Karpas-422 (cell line): Measurements from ENCODE around the gene DNAAF8. TPM values are rescaled to one million over a fixed set of nuclear protein-coding genes. Genes with fewer than 3 reads are reported as not detected.

Experiments used
- DNase-seq: peaks from one replicate; pipeline ENCODE4 v3.0.0-alpha.2; 2015
- H2AFZ ChIP-seq: fragments of 200-600 bp; sonication (generic); 2 replicates; pipeline ENCODE4 v1.6.1; 2014; ENCODE audit warnings: antibody characterized with exemption, low read length, mixed read lengths
- H3K27ac ChIP-seq: fragments of 200-600 bp; sonication (generic); 2 replicates; pipeline ENCODE4 v1.5.1; 2014; ENCODE audit warnings: mild to moderate bottlenecking, low read length, moderate library complexity
- H3K27me3 ChIP-seq: fragments of 200-600 bp; sonication (generic); 2 replicates; pipeline ENCODE4 v1.6.1; 2014; ENCODE audit warnings: low read length, mixed read lengths
- H3K36me3 ChIP-seq: fragments of 200-600 bp; sonication (generic); 2 replicates; pipeline ENCODE4 v1.6.1; 2014; ENCODE audit warnings: low read length, mixed read lengths; ENCODE audit not compliant: insufficient read depth
- H3K4me1 ChIP-seq: fragments of 200-600 bp; sonication (generic); 2 replicates; pipeline ENCODE4 v1.6.1; 2014; ENCODE audit warnings: mild to moderate bottlenecking, low read length, mixed read lengths
- H3K4me2 ChIP-seq: fragments of 200-600 bp; sonication (generic); 2 replicates; pipeline ENCODE4 v1.6.1; 2014; ENCODE audit warnings: low read length, low read depth, mild to moderate bottlenecking; ENCODE audit not compliant: poor library complexity, severe bottlenecking
- H3K4me3 ChIP-seq: fragments of 200-600 bp; sonication (generic); 2 replicates; pipeline ENCODE4 v1.5.1; 2014; ENCODE audit warnings: mild to moderate bottlenecking, antibody characterized with exemption, low read length, mixed read lengths
- H3K79me2 ChIP-seq: fragments of 200-600 bp; sonication (generic); 2 replicates; pipeline ENCODE4 v1.6.1; 2014; ENCODE audit warnings: mild to moderate bottlenecking, low read length, mixed read lengths
- H3K9ac ChIP-seq: fragments of 200-600 bp; sonication (generic); 2 replicates; pipeline ENCODE4 v1.6.0; 2014; ENCODE audit warnings: low read length
- H3K9me2 ChIP-seq: fragments of 200-600 bp; sonication (generic), shearing (Covaris generic); replicated peaks from 2 replicates; pipeline ENCODE4 v1.6.0; 2014; ENCODE audit warnings: mild to moderate bottlenecking, low read length, moderate library complexity; ENCODE audit not compliant: insufficient read depth
- H3K9me3 ChIP-seq: fragments of 300-700, 200-600 bp; sonication (generic); 2 replicates; pipeline ENCODE4 v1.6.1; 2014; ENCODE audit warnings: low read length, mixed read lengths
- H4K20me1 ChIP-seq: fragments of 200-600 bp; sonication (generic); 2 replicates; pipeline ENCODE4 v1.6.1; 2014; ENCODE audit warnings: mild to moderate bottlenecking, antibody characterized with exemption, low read length, low read depth; ENCODE audit not compliant: insufficient read depth
- total RNA-seq: library from RNA; depleted of rRNA; stranded (reverse); fragments of >200 nt; shearing (Covaris generic); gene quantifications from 2 replicates; pipeline ENCODE4 v1.2.3, GENCODE V29; 2014; ENCODE audit warnings: low replicate concordance

The DNAAF8 gene
- total RNA-seq, 1 experiment from 2014 or later, result 0.22 TPM

DNA sequence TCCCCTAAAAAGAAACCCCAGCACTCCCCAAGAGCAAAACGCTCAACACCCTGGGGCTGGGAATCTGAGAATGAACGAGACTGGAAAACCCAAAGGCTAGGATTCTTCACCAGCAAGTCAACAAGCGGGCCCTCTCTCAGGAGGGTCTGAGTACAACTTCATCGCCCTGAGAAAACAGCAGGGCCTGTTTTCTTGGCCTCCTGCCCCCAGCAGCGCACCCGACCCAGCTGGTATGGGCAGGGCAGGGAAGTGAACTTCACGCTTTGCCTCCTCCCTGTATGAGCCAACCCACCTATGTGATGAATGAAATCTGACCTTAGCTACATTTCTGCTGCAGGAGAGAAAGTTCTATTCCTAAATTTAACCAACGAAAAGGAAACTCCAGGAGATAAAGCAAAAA lies 29.8 kb upstream of the DNAAF8 start:
- Histone ChIP-seq H3K4me1 (no peaks in the 10 kb centered on the region), H3K9ac (no peak overlapping the region), H3K4me2 (no peak overlapping the region), H3K79me2 (no peaks in the 10 kb centered on the region), H2AFZ (no peak overlapping the region), H3K27me3 (no peaks in the 10 kb centered on the region), H3K9me3 (no peaks in the 10 kb centered on the region), H3K27ac (no peak overlapping the region), H3K4me3 (no peak overlapping the region), H4K20me1 (no peaks in the 10 kb centered on the region), H3K9me2 (no peaks in the 10 kb centered on the region), H3K36me3 (peaks cover 2% of the 10 kb centered on the region; the same call in 1 of the 2 replicates)
- DNase-seq, result no peak

DNA sequence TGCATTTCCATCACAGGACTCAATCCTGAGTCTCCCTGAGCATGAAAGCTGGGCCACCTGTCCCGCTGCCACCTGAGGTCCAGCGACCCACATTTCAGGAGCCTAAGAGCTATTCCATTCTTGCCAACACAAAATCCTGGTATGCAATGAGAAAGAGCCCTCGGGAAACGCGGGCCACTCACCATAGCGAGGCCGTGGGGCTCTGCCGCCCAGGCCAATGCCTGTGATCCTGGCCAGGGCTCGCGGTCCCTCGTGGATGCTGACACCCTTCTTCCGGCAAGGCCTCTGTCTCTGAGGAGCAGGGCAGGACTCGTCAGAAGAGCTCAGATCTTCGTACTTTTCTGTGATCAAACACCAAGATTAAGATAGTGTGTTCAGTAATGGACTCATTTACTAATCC lies 29.4 kb upstream of the DNAAF8 start:
- Histone ChIP-seq H3K27ac (no peak overlapping the region), H3K9me3 (no peaks in the 10 kb centered on the region), H3K4me3 (no peak overlapping the region), H2AFZ (no peak overlapping the region), H3K9ac (no peak overlapping the region), H4K20me1 (no peaks in the 10 kb centered on the region), H3K79me2 (no peaks in the 10 kb centered on the region), H3K4me2 (no peak overlapping the region), H3K27me3 (no peaks in the 10 kb centered on the region), H3K9me2 (no peaks in the 10 kb centered on the region), H3K4me1 (no peaks in the 10 kb centered on the region), H3K36me3 (peaks cover 2% of the 10 kb centered on the region; the same call in 1 of the 2 replicates)
- DNase-seq, result no peak

DNA sequence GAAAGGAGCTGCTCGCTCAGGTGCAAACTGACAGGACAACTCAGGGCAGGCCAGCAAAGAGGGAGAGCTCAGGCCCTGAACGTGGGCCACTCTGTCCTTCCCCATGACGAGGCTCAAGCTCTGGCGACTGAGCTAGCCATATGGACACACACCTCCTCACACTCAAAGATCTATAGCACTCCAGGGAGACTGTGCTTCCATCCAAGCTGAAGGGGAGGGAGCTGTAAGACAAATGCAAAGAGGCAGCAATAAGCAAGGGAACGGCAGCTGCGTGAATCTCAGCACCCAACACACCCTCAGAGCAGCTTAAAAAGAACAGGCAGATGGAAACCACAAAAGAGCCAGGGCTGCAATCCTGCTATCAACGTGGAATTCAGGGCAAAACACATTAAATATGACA lies 27.5 kb upstream of the DNAAF8 start:
- Histone ChIP-seq H2AFZ (no peak overlapping the region), H3K4me2 (no peak overlapping the region), H4K20me1 (no peaks in the 10 kb centered on the region), H3K9me2 (no peaks in the 10 kb centered on the region), H3K27ac (no peak overlapping the region), H3K4me1 (no peaks in the 10 kb centered on the region), H3K27me3 (no peaks in the 10 kb centered on the region), H3K9ac (no peak overlapping the region), H3K79me2 (no peaks in the 10 kb centered on the region), H3K4me3 (no peak overlapping the region), H3K36me3 (peaks cover 2% of the 10 kb centered on the region; the same call in 1 of the 2 replicates), H3K9me3 (no peaks in the 10 kb centered on the region)
- DNase-seq, result no peak

DNA sequence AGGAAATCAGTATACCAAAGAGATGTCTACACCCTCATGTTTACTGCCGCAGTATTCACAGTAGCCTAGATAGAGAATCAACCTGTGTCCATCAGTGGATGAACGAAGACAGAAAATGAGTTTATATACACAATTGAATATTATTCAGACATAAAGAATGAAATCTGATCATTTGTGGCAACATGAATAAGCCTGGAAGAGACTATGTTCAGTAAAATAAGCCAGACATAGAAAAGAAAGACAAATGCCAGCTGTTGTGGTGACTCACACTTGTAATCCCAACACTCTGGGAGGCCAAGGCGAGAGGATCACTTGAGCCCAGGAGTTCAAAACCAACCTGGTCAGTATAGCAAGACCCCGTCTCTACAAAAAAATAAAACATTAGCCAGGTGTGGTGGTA lies 24.9 kb upstream of the DNAAF8 start:
- Histone ChIP-seq H2AFZ (no peak overlapping the region), H3K9ac (no peak overlapping the region), H4K20me1 (no peaks in the 10 kb centered on the region), H3K27me3 (no peaks in the 10 kb centered on the region), H3K4me2 (no peak overlapping the region), H3K9me3 (no peaks in the 10 kb centered on the region), H3K79me2 (no peaks in the 10 kb centered on the region), H3K4me3 (no peak overlapping the region), H3K27ac (no peak overlapping the region), H3K36me3 (no peaks in the 10 kb centered on the region; the same call in 1 of the 2 replicates), H3K4me1 (no peaks in the 10 kb centered on the region), H3K9me2 (no peaks in the 10 kb centered on the region)
- no peak for DNase-seq

DNA sequence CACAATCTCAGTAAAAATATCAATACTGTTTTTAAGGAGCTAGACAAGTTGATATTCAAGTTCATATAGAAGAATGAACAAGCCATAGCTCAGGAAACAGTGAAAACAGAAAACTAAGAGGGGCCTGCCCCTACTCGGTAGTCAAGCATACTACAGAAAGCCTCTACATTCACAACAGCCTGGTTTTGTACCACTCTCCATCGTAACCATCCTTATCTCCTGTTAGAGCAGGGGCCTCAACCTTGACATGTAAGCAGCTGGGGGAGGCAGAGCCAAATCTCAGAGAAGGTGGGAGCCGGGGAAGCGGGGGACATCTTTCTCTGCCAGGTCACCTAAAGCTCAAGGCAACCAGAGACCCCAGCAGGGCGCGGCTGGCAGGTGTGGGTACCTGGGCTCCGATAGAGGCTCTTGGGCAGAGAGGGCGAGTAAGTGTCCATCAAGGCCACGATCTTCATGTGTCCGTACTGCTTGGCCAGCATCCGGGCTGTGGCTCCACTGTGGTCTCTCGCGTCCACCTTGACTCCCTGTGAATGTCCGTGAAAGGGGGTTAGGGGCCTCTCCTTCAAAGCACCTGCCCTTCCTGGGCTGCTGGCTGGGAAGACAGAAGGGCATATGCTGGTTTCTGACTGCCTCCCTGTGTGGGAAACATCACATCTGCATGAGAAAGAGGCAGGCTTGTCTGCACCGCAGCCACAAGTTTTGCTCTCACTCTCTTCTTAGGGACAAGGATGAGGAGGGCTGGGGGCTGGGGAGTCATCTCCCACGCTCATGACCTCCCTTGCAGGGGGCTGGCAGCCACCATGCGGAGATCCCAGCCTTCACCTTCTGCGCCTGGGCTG lies 20.5 kb upstream of the DNAAF8 start:
- Histone ChIP-seq H3K9me3 (no peaks in the 10 kb centered on the region), H3K4me3 (no peak overlapping the region), H3K79me2 (0 out of 2 replicates have a peak, but pooled peaks cover 6% of the 10 kb centered on the region), H3K27ac (no peak overlapping the region), H3K9ac (no peak overlapping the region), H4K20me1 (no peaks in the 10 kb centered on the region), H2AFZ (no peak overlapping the region), H3K9me2 (no peaks in the 10 kb centered on the region), H3K36me3 (no peaks in the 10 kb centered on the region; the same call in 1 of the 2 replicates), H3K4me2 (no peak overlapping the region), H3K4me1 (peaks cover 8% of the 10 kb centered on the region), H3K27me3 (no peaks in the 10 kb centered on the region)
- no peak for DNase-seq

DNA sequence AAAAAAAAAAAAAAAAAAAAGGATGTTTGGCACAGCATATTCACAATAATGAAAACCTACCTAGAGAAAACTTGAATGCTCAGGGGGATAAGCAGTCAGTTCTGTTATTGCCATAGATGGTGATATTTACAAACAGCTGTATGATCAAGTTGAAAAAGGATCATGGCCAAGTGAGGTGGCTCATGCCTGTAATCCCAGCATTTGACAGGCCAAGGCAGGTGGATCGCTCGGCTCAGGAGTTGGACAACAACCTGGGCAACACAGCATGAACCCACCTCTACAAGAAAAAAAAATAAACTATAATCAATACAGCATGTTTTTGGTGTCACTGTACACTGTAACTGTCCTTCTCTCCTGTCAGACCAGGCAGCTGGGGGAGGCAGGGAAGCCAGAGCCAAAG lies 19.3 kb upstream of the DNAAF8 start:
- H3K79me2 ChIP-seq, result 0 out of 2 replicates have a peak, but pooled peaks cover 6% of the 10 kb centered on the region
- H3K4me2 ChIP-seq, result no peak overlapping the region
- H3K4me1 ChIP-seq, result peaks cover 14% of the 10 kb centered on the region
- H4K20me1 ChIP-seq, result no peaks in the 10 kb centered on the region
- H3K27me3 ChIP-seq, result no peaks in the 10 kb centered on the region
- no peak overlapping the region for H2AFZ ChIP-seq
- H3K9me3 ChIP-seq, result no peaks in the 10 kb centered on the region
- no peak overlapping the region for H3K4me3 ChIP-seq
- H3K27ac ChIP-seq, result no peak overlapping the region
- H3K36me3 ChIP-seq, result no peaks in the 10 kb centered on the region; the same call in 1 of the 2 replicates
- no peak for DNase-seq
- H3K9ac ChIP-seq, result no peak overlapping the region
- H3K9me2 ChIP-seq, result no peaks in the 10 kb centered on the region

DNA sequence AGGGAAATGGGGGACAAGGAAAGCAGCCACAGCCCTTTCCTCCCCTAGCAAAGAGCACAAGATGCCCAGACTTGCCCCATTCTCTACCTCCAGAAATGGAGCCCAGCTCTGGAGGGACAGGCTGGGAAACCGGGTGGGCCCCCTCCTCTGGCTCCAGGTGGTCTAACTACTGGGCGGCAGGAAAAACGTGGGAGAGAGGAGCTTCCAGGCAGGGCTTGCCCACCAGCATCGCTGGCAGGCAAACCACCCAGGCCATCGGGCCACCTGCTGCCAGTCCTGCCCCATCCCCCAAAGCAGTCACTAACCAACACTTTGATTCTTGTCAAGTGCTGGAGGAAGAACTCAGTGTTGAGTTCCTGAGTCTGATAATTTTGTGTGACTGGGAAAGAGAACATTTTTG lies 15.9 kb upstream of the DNAAF8 start:
- no peaks in the 10 kb centered on the region for H3K9me2 ChIP-seq
- no peak overlapping the region for H2AFZ ChIP-seq
- no peak overlapping the region; the same call in 1 of the 2 replicates for H3K4me3 ChIP-seq
- H4K20me1 ChIP-seq, result no peaks in the 10 kb centered on the region
- peak overlapping the region; percentile 69 for H3K27ac ChIP-seq
- no peaks in the 10 kb centered on the region for H3K27me3 ChIP-seq
- H3K9ac ChIP-seq, result no peak overlapping the region
- 0 out of 2 replicates have a peak, but pooled peaks cover 6% of the 10 kb centered on the region for H3K79me2 ChIP-seq
- no peaks in the 10 kb centered on the region for H3K9me3 ChIP-seq
- no peaks in the 10 kb centered on the region for H3K36me3 ChIP-seq
- peaks cover 14% of the 10 kb centered on the region for H3K4me1 ChIP-seq
- no peak for DNase-seq
- H3K4me2 ChIP-seq, result peak overlapping the region; percentile 40

DNA sequence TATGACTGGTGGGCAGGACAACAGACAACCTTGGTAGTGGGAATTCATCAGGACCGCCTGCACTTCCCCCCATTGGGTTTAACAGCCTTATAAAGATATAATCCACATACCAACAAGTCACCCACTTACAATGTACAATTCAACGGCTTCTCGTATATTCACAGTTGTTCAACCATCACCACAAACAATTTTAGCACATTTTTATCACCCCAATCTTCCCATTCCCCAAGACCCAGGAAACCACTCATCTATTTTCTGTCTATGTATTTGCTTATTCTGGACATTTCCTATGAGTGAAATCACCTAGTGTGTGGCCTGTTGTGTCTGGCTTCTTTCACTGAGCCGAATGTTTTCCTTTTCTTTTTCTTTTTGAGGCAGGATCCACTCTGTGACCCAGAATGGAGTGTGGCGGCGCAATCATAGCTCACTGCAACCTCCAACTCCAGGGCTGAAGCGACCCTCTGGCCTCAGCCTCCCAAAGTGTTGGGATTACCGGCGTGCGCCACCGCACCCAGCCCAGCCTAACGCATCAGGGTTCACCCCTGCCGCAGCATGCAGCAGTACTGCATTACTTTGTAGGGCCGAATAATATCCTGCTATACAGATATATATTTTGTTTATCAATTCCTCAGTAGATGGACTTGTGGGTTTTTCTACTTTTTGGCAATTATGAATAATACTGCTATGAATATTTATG lies 11.1 kb upstream of the DNAAF8 start:
- Histone ChIP-seq H4K20me1 (no peaks in the 10 kb centered on the region), H3K4me1 (peaks cover 13% of the 10 kb centered on the region)

More for the DNA sequence above, 11.1 kb upstream of the DNAAF8 start:
- H3K4me2 ChIP-seq, result no peak overlapping the region
- H3K36me3 ChIP-seq, result 0 out of 2 replicates have a peak, but pooled peaks cover 3% of the 10 kb centered on the region
- H3K9me2 ChIP-seq, result no peaks in the 10 kb centered on the region
- H2AFZ ChIP-seq, result no peak overlapping the region
- no peak for DNase-seq
- H3K4me3 ChIP-seq, result no peak overlapping the region
- H3K27ac ChIP-seq, result no peak overlapping the region
- no peaks in the 10 kb centered on the region for H3K9me3 ChIP-seq
- 0 out of 2 replicates have a peak, but pooled peaks cover 4% of the 10 kb centered on the region for H3K79me2 ChIP-seq
- no peaks in the 10 kb centered on the region for H3K27me3 ChIP-seq
- no peak overlapping the region for H3K9ac ChIP-seq
